GM18907 (cell line): ENCODE measurements around the gene CSTF3.
A peak's percentile ranks its signal among the peaks of the same experiment; 100 is the strongest.
"Not testable (repeated sequence)": the region's sequence is repeated elsewhere in the genome, so short reads cannot be mapped to it uniquely, and the experiment has no call there.

Experiments
- ATAC-seq: cut with Tn5 transposase; IDR thresholded peaks from one replicate; pipeline ENCODE4 v1.9.1; 2021; ENCODE audit warnings: mild to moderate bottlenecking, moderate library complexity; ENCODE audit not compliant: unreplicated experiment

CSTF3 gene

DNA sequence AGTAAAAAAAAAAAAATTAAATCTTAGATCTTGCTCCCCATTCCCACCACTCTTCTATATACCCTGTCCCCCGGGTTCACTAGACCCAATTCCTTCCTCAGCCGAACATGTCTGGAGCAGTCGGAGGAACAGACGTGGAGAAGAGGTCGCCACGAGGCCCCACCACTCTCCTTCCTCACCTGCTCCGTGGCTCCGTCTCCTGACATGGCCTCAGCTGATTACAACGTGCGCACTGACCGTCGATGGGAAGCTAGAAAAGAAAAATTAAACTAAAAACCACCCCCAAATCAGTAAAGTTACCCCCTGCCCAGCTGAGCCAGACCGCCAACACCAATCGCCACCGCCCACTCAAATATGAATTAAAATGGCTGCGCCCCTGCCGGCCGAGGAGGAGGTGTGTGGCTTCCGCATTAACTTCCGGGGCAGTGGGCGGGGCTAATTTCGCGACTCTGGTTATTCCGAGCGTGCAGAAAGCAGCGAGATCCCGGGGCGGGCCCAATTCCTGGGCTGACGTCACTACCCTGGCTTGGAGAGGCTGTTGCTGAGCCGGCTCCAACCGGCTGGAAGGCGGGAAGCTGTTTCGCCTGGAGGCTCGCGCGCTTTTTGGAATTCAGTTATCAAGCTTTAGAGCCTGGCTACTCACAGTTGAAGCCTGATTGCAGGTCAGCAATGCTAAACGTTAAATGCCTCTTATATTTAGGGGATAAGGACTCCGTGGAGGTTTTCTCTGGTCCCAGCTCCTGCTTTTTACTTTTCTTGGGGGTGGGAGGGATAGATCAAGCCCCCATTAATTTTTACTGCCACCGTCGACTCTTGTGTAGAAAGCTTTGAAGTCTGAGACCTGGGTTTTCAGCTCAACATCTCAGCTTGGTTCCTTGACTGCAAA, at the start of gene CSTF3:
TSS of gene CSTF3 (minus strand) at position 361 of the 886 bp plus-strand sequence. CDS start at position 206, 155 bp downstream.
- peak; percentile 93 for ATAC-seq

DNA sequence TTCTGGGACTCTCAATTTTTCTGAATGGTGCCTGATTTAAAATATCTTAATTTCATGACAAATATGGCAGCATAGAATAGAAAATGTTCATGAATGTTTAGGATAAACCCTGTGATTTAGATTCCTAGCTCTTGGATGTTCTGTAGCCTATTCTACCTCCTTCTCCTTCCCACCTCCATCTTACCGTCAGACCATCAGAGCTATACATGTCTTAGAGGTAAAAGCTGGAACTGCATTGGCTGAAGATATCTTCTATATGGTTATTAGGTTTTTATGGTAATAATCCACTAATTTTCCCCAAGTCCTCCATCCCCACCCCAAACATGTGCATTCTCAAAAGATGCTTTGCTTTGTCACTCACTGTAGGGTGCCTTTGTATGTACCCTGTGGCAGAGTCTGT, 46.9 kb upstream of the CSTF3 start:
- ATAC-seq: no peak

DNA sequence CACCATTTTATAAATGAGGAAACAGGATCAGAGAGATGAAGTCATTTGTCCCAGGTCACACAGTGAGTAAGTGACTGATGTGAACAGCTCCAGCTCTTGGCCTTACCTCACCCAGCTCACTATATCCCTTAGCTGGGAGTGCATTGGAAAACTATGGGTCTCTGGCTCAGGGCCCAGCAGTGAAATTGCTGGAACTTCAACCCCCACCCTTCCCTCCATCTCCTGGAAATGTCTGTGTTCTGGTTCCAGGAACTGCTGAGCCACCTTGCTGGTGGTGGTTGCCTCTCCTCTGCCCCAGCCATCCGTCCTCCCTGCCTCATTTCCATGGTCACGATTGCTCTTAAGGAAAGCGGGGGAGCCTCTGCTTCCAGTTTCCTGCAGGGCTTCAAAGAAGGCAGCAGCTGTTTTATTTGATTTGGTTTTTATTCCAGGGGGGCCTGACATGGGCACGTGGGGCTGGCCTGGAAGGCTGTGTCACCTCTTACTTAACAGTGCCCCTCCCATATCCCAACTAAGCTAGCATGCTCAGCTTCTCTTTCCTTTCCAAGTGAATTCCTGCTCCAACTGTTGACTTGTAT, 46.2 kb upstream of the CSTF3 start:
- ATAC-seq: no peak

DNA sequence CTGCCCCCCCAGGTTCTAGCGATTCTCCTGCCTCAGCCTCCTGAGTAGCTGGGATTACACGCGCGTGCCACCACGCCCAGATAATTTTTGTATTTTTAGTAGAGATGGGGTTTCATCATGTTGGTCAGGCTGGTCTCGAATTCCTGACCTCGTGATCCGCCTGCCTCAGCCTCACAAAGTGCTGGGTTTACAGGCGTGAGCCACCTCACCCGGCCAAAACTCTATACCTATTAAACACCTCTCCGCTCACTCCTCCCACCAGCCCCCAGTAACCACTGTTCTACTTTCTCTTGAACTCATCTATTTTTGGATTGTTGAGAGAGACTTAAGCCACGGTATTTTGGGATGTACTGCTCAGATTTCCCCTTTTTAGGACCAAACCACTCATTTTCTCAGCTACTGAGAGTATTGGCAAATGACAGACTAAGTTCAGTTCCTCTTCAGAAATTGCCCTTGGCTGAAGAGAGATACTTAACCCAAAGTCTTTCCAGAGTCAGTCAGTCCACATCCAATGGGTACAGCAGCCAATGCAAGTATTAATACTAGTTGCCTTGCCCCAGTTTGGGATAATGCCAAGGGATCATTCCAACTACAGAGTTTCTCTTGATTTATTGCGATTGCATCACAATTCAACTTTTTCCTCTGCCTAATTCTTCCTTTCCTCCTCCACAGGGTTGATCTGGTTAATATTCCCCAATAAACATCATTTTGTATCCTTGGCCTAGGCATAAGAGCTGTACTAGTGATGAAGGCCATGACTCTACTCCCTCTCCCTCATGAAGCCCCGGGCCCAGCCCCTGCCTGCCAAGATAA, 36.8 kb upstream of the CSTF3 start:
- ATAC-seq: no peak

DNA sequence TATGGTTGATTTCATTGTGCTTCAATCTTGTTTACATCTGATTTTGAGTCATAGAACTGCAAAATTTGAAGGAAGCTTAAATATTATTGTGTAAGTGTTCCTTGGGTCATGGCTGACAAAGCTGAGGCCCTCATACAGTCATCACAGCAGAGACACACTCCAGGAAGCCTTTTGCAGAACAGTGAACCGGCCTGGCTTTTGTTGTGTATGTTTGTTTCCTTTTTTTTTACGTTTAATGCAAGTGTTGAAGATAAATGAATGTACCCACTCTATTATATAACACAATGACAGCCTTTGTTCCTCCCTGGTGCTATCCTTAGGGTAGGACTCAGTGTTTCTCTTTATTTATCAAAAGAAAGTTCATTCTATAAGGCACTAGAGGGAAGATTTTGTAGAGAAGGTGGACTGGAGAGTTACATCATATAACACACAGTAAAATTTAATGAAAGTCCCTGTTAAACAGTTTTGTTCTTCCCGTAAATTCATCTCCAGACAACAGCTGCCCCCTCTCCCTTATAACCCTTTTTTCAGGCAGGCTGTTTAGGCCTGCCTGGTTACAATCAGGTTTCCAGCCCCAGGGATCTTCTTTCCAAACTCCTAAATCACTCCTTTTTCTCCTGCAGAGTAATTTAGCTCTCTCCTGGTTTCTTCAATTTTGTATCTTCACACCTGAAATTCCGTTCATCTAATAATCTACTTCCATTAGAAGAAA, 34.3 kb upstream of the CSTF3 start:
- no peak for ATAC-seq

DNA sequence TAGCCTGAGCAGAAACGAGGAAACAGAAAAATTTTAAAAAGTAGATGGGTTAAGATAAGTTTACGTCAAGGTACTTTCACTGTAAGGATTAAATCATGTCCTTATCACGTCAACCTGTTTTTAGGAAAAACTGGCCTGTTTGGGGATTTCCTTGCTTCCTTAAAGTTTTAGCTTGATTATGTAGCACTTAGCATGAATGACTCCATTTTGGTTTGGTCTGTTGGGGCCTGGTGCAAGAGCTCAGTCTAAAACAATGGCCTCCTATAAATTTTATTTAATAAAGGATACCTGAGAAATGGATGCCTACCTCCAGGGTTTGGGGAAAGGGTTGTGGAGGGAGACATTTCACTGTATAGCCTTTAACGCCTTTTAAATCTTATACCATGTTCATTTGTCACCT, 33.2 kb upstream of the CSTF3 start:
- ATAC-seq: no peak

DNA sequence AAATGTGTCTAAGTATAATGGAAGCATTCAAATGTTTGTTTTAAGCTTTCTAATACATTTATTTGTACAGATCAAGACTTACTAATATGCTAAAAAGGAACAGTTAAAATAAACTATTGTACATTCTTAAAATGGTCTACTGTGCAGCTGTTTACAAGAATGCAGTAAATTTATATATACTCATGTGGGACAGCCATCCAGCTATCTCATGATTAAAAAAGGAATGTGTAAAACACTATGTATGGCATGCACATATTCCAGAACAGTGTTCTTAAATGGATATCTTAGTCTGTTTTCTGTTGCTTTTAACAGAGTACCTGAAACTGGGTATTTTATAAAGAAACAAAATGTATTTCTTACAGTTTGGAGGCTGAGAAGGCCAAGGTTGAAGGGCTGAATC, 30.2 kb upstream of the CSTF3 start:
- no peak for ATAC-seq

DNA sequence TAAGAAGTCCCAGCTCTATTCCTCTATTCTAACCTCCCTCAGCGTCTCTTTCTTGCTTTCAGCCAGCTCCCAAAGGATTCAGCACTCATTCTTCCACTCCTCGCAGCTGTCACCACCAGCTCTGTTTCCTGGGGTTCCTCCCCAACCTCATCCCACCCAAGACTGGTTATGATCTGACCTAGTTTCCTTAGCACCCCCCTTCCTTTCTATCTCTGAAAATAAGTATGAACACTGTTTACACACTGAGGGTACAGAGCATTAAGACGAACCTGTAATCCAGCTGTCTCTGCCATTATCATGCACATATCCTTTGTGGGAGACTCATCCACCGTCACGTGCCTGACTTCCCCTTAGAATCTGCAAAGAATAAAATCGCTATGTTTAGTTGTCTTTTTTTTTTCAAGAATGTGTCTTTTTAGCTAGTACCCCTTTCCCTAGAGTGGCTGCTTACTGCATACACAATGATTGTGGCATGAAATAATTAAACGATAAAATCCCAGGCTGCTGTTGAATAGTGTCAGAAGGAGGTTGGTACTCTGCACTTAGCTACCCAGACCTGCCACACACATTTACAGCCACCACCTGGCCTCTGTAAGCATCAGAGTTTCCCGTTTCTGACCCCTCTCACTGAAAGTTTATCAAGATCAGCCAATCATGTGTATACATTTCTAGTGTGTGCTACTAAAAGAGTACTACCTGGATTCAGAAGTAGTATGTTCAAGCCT, 26.9 kb upstream of the CSTF3 start:
- ATAC-seq: no peak

DNA sequence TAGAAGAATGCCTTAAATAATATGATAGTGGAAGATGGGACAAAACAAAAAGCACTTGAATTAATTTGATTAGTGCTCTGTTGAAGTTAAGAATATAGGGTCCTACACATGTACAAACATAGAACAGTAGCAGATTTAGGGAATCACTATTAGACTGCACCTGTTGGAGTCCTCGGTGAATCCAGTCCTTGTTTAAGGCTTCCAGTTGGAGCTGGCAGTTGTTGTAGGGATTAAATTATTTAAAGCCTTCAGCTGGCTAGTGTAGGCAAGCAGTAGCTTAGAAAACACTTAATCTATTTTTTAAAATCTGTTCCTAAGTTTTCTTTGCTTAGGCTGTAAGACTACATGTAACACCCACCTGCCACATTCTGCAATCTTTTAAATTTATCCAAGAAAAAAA, 24.5 kb upstream of the CSTF3 start:
- ATAC-seq: no peak

DNA sequence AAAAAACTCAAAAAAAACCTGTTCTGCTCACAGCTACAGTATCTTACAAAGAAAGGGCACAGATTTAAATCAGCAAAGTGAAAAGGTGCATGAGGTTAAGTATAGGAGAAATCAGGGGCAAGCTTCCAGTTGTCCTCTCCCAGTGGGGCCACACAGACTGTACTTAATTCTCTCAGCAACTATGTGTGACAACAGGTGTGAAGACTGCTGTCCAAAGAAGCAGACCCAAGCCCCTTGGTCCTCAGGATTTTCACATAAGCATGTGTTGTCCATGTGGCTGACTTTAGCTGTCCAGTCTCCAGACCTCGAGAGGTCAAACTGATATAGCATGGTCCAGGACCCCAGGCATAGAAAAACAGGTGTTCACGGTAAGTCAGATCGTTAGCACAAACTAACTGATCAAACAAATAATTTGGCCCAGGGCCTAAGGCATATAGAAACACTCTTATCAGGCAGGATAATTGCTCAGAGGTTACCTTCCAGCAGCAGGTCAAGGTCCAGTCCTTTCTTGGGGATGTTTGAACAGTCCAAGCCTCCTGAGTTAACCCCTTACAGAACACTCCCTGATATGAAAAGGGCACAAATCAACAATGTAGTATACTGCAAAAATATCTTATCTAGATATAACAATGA, 21.1 kb upstream of the CSTF3 start:
- no peak for ATAC-seq

DNA sequence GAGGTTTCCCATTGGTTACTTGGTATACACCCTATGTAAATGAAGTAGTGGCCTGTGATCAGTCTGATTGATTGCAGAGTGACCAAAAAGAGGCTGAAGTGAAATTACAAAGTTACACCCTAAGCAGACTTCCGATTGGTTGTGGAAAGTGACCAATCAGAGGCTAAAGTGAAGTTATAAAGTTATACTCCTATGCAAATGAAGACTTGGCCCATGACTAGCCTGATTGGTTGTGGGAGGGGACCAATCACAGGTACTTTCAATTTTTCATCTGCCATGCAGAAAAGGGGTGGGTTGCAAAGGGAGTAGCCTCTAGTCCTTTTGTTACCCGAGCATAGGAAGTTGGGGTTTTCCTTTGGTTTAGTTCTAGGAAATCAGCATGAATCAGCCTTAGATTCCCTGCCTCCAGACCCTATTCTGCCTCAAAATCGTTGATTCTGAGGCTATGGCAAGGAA, 18.1 kb upstream of the CSTF3 start:
- no peak for ATAC-seq

DNA sequence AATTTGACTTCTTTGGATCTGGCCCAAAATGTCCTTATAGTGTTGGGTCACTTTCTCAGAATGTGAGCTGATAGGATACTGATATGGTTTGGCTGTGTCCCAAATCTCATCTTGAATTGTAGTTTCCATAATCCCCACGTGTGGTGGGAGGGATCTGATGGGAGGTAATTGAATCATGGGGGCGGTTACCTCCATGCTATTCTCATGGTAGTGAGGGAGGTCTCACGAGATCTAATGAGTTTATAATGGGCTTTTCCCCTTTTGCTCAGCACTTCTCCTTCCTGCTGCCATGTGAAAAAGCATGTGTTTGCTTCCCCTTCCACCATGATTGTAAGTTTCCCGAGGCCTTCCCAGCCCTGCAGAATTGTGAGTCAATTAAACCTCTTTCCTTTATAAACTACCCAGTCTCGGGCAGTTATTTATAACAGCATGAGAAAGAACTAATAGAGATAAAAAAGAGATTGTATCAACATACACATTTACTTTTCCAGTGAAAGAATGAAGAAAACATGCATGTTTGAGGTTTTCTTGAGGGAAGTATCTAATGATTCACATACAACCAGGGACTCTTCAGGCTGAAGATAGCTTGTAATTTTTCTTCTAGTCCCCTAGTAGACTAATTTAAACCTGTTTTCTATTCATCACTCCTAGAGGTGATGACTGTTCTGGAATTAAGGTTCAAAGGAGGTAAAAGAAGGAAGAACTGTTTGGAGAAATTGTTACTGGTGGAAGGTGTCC, 17.3 kb upstream of the CSTF3 start:
- no peak for ATAC-seq

DNA sequence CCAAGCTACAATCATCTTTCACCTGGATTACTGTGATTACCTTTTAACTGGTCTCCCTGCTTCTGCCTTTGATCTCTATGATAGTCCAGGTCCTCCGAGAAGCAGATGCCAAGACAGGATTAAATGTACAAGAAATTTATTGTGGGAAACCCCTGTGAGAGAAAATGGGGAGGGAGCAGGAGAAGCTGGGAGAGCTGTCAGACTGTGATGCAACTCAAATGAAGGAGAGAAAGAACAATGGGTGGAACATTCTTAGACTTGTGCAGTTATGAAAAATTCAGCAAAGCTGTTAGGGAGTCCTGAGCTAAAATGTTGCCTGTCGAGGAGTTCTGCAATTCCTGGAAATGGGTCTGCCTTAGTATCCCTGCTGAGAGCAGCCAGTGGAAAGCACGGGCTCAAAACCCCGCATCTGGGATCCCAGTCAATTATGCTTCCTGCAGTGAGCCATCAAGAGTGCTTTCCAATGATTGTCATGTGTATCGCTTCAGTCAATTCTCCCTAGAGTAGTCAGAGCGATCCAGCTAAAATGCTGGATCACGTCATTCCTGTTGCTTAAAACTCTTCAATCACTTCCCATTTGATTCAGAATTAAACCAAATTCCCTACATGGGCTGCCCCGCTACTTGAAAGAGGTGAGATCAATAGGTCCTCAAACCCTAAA, 16.5 kb upstream of the CSTF3 start:
- no peak for ATAC-seq

DNA sequence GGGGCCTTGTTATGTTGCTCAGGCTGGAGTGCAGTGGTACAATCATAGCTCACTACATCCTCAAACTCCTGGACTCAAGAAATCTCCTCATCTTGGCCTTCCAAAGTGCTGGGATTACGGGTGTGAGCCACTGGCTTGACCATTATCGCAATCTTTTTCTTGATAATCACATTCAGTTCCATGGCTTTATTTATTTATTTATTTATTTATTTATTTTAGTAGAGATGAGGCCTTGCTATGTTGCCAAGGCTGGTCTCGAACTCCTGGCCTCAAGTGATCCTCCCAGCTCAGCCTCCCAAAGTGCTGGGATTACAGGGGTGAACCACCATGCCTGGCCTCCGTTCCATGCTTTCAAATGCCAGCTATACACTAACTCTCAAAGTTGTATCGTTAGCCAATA, 15.5 kb upstream of the CSTF3 start:
- ATAC-seq: not testable (repeated sequence)

DNA sequence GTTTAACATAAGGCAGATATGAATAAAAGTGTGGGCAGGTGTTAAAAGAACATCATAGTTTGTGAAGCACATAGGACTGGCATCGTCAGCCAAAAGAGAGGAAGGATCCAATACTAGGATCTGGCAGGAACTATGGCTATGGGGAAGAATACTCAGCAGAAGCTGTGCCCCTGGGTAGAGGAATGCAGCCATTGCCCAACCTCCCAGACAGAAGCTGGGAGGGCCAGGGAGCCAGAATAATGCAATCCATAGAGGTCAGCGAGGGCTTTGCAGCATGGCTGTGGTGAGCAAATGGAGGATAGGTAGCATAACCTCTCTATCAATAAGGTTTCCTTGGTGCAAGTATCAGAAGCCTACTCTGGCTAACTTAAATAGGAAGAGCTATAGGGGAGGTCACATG, 11.7 kb upstream of the CSTF3 start:
- no peak for ATAC-seq

DNA sequence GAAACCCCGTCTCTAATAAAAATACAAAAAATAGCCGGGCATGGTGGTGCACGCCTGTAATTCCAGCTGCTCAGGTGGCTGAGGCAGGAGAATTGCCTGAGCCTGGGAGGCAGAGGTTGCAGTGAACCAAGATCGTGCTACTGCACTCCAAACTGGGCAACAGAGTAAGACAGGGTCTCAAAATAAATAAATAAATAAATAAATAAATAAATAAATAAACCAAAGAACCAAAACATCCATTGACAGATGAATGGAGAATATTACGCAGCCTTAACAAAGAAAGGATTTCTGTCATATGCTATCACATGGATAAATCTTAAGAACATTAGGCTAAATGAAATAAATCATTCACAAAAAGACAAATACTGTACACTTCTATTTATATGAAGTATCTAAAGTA, 11.1 kb upstream of the CSTF3 start:
- no peak for ATAC-seq

DNA sequence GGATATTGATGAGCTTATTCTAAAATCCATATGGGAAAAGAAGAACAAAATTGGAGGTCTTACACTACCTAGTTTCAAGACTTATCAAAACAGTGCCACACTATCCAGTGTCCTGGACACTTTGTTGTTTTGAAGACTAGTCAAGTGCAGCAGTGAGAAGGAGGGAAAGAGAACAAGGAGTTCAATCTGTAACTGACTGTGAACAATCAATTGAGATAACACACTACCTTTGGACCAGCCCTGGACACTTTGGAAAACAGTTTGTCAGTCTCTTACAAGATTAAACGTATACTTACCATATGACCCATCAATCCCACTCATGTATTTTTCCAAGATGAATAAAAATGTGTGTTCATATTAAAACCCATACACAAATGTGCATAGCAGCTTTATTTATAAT, 10.0 kb upstream of the CSTF3 start:
- no peak for ATAC-seq

DNA sequence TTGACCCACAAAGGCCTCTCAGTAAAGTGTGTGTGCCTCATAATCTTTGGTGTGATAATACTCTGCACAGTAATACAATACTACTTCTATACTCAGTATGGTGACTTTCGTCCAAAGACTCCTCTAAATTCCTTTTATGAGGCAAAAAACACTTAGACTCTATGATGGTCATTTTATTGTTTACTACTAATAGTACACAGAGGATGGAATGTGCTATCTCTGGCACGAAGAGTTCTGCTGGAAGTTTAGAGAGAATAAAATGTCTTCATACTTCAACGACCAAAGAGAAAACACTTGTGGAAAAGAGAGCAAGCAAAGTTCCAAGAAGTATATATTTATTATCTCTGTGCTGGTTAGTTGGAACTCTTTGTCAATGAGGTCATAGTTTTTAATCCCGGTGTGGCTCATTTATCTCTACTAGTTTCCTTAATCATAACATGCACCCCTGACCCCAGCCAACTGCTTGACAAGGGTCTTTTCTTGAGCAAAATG, 7.5 kb upstream of the CSTF3 start:
- ATAC-seq: no peak
